ENCODE results near the gene MYO1D.
"Not testable (repeated sequence)": the region's sequence is repeated elsewhere in the genome, so short reads cannot be mapped to it uniquely, and the experiment has no call there.

The MYO1D gene

DNA sequence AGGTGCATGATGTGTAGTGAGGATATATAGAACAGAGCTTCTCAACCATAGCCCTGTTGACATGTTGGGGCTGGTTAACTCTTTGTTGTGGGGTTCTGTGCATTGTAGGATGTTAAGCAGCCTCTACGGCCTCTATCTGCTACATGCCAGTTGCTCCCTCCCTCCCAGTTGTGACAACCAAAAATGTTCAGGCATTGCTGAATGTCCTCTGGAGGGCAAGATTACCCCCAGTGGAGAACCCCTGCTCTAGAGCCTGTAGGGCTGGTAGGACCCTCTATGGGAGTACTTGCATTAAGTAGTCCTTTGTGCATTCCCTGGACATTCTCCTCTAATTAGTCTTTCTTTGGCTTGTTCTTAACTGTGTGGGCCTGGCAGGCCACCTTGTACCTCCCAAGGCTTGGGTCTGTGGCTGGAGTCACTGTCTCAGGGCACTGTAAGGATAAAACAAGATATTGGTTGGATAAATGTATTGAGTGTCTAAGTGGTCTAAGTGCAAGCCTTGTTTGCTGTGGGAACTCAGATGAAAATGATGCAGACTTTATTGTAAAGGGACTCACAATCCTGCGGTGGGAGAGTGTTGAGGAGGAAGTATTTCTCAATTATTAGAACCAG lies 19.8 kb upstream of the MYO1D start:
- no peak for DNase-seq (ENCODE audit: extremely low read depth in 1 of 2, low read depth in 1 of 2)

DNA sequence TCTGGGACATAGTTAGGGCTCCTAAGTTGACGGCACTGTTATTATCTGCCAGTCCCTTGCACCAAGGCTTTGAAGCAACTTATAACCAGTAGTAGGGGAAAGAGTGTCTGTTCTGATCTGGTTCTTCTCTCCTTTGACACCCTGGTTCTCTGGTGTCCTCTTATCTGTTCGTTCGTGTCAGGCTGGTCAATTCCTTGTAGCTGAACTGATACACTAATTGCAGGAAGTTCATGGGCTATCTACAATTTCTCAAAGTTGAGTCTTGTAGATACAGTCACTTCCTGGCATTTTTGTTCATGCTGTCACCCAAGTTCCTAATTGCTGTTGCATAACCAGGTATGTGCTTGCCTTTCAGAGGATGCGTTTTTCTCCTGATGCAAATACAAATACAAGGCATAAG lies 17.3 kb upstream of the MYO1D start:
- DNase-seq (ENCODE audit: extremely low read depth in 1 of 2, low read depth in 1 of 2): no peak

DNA sequence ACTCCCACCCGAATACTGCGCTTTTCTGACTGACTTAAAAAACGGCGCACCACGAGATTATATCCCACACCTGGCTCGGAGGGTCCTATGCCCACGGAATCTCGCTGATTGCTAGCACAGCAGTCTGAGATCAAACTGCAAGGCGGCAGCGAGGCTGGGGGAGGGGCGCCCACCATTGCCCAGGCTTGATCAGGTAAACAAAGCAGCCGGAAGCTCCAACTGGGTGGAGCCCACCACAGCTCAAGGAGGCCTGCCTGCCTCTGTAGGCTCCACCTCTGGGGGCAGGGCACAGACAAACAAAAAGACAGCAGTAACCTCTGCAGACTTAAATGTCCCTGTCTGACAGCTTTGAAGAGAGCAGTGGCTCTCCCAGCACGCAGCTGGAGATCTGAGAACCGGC lies 10.5 kb upstream of the MYO1D start:
- not testable (repeated sequence) for DNase-seq (ENCODE audit: extremely low read depth in 1 of 2, low read depth in 1 of 2)

DNA sequence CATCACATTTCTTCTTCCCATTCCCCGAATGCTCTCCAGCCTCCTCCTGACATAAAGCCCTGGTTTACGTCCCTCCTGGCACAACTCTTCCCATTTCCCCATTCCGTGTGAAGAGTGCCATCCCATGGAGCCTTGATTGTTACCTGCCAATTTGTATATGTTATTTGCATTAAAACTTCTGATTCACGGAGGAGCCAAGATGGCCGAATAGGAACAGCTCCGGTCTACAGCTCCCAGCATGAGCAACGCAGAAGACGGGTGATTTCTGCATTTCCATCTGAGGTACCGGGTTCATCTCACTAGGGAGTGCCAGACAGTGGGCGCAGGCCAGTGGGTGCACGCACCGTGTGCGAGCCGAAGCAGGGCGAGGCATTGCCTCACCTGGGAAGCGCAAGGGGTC lies 10.0 kb upstream of the MYO1D start:
- DNase-seq (ENCODE audit: extremely low read depth in 1 of 2, low read depth in 1 of 2): not testable (repeated sequence)

DNA sequence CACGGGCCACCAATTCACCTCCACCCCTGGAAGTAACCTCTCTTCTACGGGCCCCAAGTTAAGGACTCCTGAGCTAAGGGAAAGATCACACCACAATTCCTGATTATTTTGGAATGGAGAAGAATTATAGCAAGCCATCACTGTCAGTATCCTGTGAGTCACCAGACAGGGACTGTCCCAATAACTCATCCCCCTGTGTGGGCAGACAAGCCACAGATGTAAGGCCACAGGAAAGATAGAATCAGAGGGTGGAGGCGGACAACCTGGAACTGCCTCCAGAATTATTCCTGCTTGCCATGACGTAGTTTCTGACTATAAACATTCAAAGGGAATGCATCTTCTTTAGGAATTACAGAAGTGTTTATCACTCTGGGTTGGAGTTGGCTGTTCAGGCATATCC lies 5.8 kb upstream of the MYO1D start:
- DNase-seq (ENCODE audit: extremely low read depth in 1 of 2, low read depth in 1 of 2): peak; percentile 18 to 45

DNA sequence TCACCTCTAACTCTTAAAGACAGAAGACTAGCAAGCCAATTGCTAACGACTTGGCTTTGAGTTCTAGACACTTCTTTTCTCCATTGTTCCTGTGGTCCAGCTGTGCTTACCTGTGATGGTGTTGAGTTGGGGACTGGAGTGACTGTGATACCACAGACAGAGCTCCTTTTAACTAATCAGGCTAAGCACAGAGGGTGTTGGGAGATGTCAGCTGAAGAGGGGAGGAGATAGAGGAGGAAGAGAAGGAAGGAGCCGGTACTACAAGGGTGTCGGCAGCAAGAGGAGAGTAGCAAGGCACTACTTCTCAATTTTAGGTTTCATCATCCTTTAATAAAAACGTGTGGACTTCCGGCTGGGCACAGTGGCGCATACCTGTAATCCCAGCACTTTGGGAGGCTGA lies 5.1 kb upstream of the MYO1D start:
- no peak for DNase-seq (ENCODE audit: extremely low read depth in 1 of 2, low read depth in 1 of 2)

DNA sequence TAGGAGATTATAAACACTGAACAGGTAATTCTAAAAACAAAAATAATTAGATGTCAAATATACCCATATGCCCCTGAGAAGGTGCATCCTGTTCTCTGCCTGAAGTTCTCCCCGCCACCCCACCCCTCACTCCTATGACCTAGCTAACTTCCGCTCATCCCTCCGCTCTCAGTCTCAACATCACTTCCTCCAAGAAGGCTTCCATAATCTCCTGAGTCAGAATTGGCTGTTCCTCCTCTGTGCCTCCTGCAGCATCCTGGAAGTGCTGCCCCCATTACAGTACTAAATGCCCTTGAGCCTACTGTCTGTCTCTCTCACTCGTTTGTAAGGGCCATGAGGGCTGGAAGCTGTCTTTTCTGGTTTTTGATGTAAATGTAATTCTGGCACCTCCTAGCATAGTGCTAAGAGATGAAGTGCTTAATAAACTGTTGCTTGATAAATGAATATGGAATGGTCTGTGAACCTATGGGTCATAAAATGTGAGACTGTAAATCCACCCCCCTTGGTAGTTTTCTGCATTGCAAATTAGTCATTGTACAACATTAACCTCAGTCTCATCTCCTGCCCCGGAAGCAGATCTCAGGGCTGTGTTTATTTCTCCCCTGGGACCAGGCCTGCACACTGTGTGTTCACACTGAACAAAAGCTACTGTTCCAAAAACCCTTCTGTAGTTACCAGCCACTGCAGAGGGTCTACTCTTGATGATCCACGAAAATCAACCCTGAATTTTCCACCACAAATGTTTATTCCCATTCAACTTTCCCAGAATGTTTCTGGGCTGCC lies 3.9 kb upstream of the MYO1D start:
- DNase-seq (ENCODE audit: extremely low read depth in 1 of 2, low read depth in 1 of 2): no peak

DNA sequence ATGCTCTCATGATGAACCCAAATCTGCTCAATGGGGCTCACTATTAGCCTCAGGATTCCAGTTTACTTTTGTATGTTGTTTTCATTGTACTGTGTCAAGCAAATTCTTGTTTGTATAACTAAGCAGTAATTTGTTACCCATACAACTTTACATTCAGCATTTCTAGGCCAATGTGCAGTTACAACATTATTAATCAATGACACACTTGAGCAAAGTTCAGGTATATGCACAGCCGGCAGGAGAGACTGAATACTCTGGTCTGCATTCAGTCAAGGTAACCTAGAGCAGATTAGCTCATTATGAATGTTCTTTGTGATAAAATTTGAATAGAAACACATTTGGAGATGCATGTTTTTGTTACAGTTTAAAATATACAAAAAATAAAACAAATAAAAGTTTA lies 2.2 kb upstream of the MYO1D start:
- no peak for DNase-seq (ENCODE audit: extremely low read depth in 1 of 2, low read depth in 1 of 2)

DNA sequence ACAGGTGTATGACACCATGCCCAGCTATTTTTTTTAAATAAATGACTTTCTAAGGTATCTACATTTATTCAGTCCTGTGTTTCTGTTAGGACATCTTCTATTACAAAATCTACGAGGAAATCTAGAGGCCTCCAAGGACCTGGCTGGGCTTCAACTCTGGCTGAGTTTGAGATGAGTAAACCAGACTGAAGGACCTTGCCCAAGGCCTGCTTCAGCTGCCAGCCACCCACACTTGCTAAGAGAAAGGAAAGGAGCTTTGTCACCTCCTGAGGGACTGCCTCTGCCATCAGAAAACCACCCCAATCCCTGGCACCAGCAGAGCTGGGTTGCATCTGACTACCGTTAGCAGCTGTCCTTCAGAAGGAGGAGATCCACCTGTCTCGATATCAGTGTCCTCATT lies 1.3 kb upstream of the MYO1D start:
- no peak for DNase-seq (ENCODE audit: extremely low read depth in 1 of 2, low read depth in 1 of 2)

DNA sequence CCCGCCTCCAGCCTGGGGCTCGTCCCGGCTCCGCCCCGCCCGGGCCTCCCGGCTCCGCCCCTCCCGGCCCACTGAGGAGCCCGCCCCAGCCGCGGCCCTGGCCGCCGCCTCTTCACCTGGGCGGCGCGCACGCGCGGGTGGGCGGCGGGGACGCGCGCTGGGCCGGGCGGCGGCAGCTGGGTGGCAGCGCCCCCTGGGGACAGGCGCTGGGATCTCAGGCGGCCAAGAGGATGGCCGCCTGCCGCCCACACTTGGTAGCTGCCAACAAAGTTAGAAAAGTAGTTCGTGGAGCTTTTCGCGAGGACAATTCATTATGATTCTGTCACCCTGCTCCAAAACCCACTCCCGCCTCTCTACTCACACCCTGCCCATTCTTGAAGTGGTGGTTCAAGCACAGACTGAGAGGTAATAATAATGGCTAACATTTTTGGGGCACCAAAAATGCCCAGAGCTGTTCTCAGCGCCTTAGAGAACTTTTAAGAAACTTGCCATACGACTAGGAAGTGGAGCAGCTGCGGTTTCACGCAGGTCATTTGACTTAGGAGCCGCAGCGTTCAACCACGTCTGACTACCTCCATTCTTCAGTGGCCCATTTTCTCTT lies 340 bp upstream of the MYO1D start:
- peak; percentile 81 to 87 for DNase-seq (ENCODE audit: extremely low read depth in 1 of 2, low read depth in 1 of 2)

DNA sequence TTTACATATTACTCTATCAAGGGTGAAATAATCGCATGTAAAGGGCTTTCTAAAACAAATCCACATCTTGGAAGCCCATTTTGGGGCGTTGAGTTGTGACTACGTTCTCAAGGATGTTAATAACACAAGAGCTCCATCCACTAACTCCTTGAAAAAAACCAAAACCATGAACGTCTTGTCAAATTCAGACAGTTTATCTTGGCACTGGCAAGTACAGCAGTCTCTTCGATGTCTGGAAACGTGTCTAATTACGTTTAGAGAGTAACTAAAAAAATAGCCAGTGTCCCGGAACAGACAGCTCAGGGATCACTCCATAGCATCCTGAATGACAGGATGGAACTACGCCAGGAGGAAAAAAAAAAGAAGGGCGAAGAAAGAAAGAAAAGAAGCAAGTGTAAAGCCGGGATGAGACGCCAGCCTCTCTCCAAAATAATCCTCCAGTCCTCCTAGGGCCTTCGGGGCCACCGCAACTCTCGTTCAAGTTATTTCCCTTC lies 954 bp downstream of the MYO1D start:
- DNase-seq (ENCODE audit: extremely low read depth in 1 of 2, low read depth in 1 of 2): no peak

DNA sequence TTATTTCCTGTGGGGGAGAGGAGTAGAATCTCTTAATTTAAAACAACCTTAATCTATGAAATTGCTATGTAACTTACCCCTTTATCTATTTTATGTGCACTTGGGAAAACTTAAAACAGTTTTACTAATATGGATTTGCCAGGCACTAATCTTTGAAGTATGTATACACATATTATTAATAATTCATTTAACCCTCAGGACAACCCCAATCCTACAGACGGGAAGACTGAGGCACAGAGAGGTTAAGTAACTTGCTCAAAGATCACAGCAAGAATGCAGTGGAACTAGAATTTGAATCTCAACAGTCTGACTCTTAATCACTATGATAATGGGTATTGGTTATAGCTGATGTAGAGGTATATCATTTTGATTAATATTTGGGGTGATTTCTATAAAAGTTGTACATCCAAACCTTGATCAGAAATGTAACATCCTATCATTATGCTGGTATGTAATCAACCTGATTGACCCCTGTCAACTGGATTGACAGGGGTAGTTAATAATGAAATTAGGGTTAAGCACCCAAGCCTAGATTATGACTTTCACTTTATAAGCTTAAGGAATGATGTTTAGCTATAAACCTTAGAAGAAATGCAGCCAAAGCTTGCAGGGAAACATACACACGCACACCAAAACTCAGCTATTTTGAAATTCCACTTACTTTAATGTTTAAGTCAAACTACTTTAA lies 1.6 kb downstream of the MYO1D start:
- no peak for DNase-seq (ENCODE audit: extremely low read depth in 1 of 2, low read depth in 1 of 2)

DNA sequence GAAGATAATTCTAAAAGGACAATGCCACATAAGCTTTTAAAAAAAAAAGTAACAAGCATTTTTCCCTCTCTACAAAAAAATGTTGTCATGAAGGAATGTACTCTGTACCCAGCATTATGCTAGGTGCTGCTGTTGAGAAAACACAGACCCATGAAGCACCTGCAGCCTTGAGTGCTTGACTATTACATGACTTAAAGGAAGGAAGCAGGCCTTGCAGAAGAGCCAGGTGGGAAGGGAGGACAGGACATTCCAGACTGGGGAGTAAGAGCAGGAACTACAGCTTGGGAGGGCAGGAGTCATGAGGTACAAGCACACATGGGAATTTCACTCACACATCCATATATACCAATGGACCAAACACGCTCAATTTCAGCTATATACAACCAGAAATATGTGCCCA lies 3.8 kb downstream of the MYO1D start:
- no peak for DNase-seq (ENCODE audit: extremely low read depth in 1 of 2, low read depth in 1 of 2)

DNA sequence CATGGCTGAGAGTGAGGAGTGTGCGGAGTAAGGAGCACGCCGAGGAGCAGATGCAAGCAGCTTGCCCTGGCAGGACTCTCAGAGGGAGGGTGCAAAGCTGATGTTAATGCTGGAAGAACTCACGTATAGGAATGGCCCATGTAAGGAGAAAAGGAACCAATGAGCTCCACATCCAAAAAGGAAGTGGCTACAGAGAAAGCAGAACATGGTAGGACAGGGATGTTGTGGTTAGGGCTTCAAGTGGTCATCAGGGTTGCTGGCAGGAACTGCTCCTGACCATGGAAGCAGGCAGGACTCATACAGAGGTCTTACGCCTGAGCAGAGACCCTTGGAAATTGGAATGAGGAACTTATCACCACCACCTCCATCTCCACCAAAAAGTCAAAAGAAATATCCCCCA lies 5.2 kb downstream of the MYO1D start:
- no peak for DNase-seq (ENCODE audit: extremely low read depth in 1 of 2, low read depth in 1 of 2)

DNA sequence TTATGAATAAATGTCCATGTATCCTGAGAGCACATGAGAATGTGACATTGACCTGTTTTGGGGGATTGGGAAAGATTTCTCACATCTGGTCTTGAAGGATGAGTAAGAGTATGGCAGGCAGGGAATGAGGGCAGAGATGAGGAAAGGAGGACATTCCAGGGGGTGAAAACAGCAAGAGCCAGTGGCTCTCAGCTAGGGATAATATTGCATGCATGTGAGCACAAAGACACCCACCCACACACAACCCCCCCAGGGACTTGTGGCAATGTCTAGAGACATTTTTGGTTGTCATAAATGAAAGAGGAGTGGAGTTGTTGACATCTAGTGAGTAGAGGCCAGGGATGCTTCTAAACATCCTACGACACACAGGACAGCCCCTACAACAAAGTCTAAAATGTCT lies 6.0 kb downstream of the MYO1D start:
- DNase-seq (ENCODE audit: extremely low read depth in 1 of 2, low read depth in 1 of 2): no peak

DNA sequence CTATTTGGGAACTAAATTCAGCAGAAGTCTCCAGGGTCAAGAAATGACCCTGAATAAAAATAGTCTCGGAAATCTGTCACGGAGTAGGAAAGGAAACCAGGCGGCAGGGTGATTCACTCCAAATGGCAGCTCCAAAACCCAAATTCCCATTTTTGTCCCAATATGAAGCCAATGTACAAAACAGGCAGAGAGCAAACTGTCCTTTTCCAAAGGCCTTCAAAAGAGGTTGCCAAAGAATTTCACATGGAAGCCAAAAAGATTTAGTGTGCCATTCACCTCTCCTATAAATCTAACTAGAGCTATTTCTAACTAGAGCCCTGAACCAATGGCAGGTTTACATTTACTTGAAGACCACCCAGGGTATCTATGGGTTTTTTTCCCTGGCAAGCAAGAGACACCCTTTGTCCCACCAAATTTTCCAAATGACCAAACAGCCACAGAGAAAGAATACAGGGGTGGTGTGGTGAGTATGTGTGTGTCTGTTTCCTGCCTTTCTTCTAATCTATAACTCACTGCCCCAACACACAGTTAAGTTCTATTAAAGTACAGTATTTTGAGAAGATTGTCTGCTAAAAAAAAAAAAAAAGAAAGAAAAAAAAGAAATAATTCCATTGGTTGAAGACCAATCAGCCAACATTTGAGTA lies 6.8 kb downstream of the MYO1D start:
- DNase-seq (ENCODE audit: extremely low read depth in 1 of 2, low read depth in 1 of 2): no peak

DNA sequence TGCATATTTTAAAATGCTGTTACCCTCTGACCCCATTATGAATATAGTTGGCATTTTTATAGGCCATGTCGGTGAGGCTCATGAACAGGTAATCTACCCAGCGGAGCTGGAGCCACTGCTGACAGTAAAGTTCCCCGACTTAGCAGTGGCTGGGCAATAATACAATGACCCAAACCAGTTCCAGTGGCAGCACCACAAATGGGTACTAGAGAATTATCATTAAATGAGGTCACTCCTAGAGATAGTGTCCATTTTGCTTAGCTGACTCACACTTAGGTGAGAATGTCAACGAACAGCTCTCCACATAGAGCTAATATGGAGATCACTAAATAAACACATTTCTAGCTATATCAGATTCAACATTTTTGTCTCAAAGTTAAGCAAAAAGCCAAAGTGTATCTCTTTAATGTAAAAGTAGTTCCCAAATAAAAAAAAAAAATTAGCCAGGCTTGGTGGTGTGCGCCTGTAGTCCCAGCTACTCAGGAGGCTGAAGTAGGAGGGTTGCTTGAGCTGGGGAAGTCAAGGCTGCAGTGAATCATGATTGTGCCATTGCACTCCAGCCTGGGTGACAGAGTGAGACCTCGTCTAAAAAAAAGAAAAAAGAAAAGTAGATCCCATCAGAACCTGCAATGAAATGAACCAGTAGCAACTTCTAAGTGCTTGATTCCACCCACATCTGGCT lies 7.4 kb downstream of the MYO1D start:
- no peak for DNase-seq (ENCODE audit: extremely low read depth in 1 of 2, low read depth in 1 of 2)

DNA sequence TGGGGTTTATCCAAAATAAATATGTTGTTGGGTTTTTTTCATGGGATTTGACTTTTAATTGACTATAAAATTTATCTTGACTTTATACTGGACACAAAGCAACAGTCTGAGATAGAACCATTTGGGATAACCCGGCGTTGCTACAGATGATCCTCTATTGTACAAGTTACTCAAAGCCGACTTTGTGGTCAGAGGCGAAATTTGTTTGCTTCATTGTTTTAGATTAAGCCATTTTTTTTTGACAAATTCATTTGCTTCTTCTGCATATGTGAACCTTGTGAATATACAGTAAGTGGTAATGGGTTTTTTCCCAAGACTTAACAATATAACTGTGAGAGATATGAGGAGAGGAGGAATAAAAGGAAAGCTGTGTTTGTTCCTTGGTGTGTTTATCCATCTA lies 11.8 kb downstream of the MYO1D start:
- DNase-seq (ENCODE audit: extremely low read depth in 1 of 2, low read depth in 1 of 2): no peak

DNA sequence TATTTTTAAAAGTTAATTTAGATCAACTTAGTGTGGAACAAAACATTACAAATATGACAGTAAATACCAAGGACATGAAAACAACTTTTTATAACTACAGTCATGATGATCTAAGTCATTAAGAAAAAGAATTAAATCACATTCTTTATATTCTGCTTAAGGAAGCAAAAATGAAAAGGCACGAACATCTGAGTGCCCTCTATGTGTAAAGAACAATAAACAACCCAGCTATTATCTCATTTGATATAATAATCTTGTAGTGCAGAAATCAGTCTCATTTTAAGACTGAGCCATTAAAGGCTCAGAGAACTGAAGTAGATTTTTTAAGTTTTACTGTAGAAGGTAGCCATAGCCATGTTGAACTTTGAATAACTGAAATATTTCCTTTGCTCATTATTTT lies 13.4 kb downstream of the MYO1D start:
- DNase-seq (ENCODE audit: extremely low read depth in 1 of 2, low read depth in 1 of 2): no peak

DNA sequence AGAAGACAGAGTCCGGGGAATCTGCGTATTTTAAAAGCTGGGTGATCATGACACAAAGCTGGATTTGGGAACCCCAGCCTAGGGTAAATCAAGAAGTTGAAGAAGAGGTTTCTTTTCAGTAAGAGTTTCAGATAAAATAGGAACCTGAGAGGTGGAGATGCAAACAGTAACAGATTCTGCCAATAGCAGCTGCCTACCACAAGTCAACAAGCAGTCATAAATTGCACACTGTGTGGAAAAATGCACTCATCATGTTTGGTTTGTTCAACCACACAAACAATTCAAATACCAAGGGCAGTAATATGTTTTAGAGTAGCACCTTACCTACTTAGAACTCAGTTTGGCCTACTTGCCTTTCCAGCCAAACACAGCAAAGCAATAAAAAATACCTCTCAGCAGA lies 14.0 kb downstream of the MYO1D start:
- no peak for DNase-seq (ENCODE audit: extremely low read depth in 1 of 2, low read depth in 1 of 2)

DNA sequence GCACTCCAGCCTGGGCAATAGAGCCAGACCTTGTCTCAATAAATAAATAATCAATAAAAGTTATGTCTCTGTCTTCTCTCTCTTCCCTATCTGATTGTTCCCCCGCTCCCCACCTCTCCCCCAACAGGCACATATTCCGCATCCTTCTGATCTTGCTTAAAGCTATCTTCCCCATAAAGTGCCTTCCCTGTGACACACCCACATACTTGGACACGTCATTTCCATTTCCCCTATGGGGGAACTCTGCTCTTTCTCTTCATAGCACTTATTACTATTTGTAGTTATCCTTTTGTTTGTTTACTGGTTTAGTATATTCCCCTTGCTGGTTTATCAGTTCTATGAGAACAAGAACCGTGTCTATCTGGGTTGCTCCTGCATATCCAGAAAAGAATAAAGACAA lies 14.9 kb downstream of the MYO1D start:
- no peak for DNase-seq (ENCODE audit: extremely low read depth in 1 of 2, low read depth in 1 of 2)

Data from stimulated activated CD8-positive, alpha-beta memory T cell treated with anti-CD3 and anti-CD28 coated beads, Interleukin-7, amount 100 ng/mL, for 48 hours (primary cell).